Kidney (tissue), 14 donors: ENCODE data around the gene BLACAT1. TPM values are rescaled to one million over a fixed set of nuclear protein-coding genes. Genes with fewer than 3 reads are reported as not detected.

Experiments used
- DNase-seq, 5 donors: peaks; one replicate each; pipeline ENCODE4 v3.0.0-alpha.2; 2013 to 2020
- FAIRE-seq: peaks from 2 replicates; lab custom pipeline; 2012; peaks lifted over from hg19 to GRCh38; lab: Jason Lieb, UNC
- H3K27ac ChIP-seq, 2 donors: one replicate each; pipeline ENCODE4 v1.7.0; 2013; ENCODE audit warnings: low read depth in 2 of 2, low read length in 2 of 2, inconsistent platforms in 1 of 2
- H3K27me3 ChIP-seq: one replicate; pipeline ENCODE4 v1.7.1; 2013; ENCODE audit warnings: low read length, inconsistent platforms; ENCODE audit not compliant: control insufficient read depth, insufficient read depth
- H3K36me3 ChIP-seq, 3 donors: one replicate each; pipeline versions ENCODE4 v1.7.0 to v1.7.1; 2013; ENCODE audit warnings: low read length in 3 of 3, control low read depth in 1 of 3, inconsistent platforms in 1 of 3; ENCODE audit not compliant: insufficient read depth in 3 of 3, control insufficient read depth in 2 of 3
- H3K4me1 ChIP-seq, 3 donors: one replicate each; pipeline versions ENCODE4 v1.7.0 to v1.7.1; 2013; ENCODE audit warnings: low read length in 3 of 3, inconsistent platforms in 1 of 3, low read depth in 1 of 3; ENCODE audit not compliant: control insufficient read depth in 2 of 3, insufficient read depth in 2 of 3
- H3K4me3 ChIP-seq, 3 donors: one replicate each; pipeline versions ENCODE4 v1.7.0 to v1.8.1; 2013; ENCODE audit warnings: low read length in 3 of 3, control low read depth in 1 of 3, inconsistent platforms in 1 of 3
- H3K9ac ChIP-seq, 3 donors: one replicate each; pipeline versions ENCODE4 v1.7.0 to v1.7.1; 2013; ENCODE audit warnings: low read length in 3 of 3, control low read depth in 1 of 3, inconsistent platforms in 1 of 3
- H3K9me3 ChIP-seq, 3 donors: one replicate each; pipeline versions ENCODE4 v1.7.0 to v1.7.1; 2013; ENCODE audit warnings: low read length in 3 of 3, control low read depth in 1 of 3, inconsistent platforms in 1 of 3; ENCODE audit not compliant: control insufficient read depth in 2 of 3, insufficient read depth in 1 of 3
- intact Hi-C: fragments of 100-400 bp; cut with DNase I; formaldehyde crosslinking; loops from one replicate; pipeline ENCODE4 v1.11.1; 2022
- polyA plus RNA-seq: library from polyadenylated mRNA; stranded (reverse); fragments of 350-450 nt; fragmentation: Illumina TruSeq; extraction: RNeasy Lipid Tissue Mini Kit (QIAGEN cat#74804); gene quantifications from one replicate; pipeline ENCODE4 v1.2.3, GENCODE V29; 2014; ENCODE audit warnings: low read depth, low replicate concordance; ENCODE audit not compliant: insufficient read depth
- total RNA-seq: library from RNA; stranded (reverse); fragmentation: NEBNext Ultra II Directional; extraction: Animal tissue kit (Norgen Biotek cat#: 25700); gene quantifications from one replicate; pipeline ENCODE4 v1.2.1, GENCODE V29; 2021
- TF ChIP-seq, protein P1 (sequence below): IDR thresholded peaks from 3 replicates; pipeline ENCODE4 v1.5.1; 2012; ENCODE audit warnings: mild to moderate bottlenecking, moderate library complexity, borderline replicate concordance; ENCODE audit not compliant: insufficient read depth; ENCODE audit errors: extremely low read depth
- donor health status: control.
- donor health status: control.
- donor health status: control.
- donor health status: control.
- donor health status: control.
- donor health status: DM: yes; HTN: yes; CAD: no.
- donor health status: Normal renal cell carcinoma (clear cell type).

The BLACAT1 gene
- total and polyA plus RNA-seq, 2 donors from 2014 or later = 0.37 to 4.3 TPM

DNA sequence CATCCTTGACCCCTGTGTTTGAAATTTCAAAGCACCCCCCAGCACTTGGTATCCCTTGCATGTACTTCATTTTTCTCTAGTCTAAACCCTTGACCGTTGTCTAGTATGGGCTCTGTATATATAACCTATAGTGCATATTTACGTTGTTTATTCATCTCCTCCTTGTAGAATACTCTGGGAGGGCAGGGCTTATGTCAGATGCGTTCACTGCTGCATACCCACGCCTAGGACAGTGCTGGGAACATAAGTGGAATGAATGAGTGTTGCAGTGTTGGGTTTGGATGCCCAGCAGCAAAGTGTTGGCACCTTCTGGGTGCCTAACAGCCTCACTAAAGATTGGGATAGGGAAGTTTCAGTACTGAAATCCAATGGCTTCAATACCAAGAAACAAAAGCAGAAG lies 17.6 kb upstream of the BLACAT1 start:
- TF ChIP-seq, protein P1, sequence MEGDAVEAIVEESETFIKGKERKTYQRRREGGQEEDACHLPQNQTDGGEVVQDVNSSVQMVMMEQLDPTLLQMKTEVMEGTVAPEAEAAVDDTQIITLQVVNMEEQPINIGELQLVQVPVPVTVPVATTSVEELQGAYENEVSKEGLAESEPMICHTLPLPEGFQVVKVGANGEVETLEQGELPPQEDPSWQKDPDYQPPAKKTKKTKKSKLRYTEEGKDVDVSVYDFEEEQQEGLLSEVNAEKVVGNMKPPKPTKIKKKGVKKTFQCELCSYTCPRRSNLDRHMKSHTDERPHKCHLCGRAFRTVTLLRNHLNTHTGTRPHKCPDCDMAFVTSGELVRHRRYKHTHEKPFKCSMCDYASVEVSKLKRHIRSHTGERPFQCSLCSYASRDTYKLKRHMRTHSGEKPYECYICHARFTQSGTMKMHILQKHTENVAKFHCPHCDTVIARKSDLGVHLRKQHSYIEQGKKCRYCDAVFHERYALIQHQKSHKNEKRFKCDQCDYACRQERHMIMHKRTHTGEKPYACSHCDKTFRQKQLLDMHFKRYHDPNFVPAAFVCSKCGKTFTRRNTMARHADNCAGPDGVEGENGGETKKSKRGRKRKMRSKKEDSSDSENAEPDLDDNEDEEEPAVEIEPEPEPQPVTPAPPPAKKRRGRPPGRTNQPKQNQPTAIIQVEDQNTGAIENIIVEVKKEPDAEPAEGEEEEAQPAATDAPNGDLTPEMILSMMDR = no peak
- H3K27me3 ChIP-seq = no peaks in the 10 kb centered on the region
- H3K27ac ChIP-seq = no peak overlapping the region
- no peak overlapping the region for H3K9ac ChIP-seq
- no peak for FAIRE-seq
- intact Hi-C loops = no loop called here
- no peak for DNase-seq
- no peak overlapping the region for H3K4me3 ChIP-seq
- H3K9me3 ChIP-seq = no peaks in the 10 kb centered on the region
- H3K36me3 ChIP-seq = no peaks in the 10 kb centered on the region
- H3K4me1 ChIP-seq = peaks cover 0 to 3% (median 3%) of the 10 kb centered on the region in 3 donors

DNA sequence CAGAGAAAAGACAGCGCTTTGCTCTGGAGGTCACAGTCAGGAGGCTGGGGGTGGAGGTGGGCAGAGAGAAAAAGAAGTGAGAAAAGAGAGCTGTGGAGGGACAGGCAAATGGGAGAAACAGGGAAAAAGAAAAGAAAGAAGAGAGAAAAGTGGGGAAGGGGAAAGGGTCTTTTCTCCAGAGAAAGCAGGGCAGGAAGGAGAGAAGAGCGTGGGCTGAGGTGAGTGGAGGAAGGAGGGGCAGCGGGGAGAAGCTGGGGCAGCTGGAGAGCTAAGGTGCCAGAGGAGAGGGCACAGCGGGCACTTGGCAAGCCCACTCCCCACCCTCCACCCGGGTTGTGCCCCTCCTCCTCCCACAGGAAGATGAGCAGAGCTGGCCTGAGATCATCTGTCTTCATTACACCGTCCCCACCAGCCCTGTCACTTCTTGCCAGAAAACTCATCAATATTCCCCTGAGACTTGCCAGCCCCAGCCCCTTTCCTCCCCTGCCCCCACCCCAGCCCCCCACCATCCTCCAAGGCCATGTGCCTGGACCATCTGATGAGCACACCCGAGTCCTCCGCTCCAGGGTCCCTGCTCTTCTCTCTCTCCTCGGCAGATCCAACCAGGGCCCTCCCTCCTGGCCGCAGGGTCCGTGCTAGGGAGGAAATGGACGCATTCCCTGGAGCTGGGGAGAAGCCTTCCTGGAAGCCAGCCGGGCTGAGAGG lies 17.0 kb upstream of the BLACAT1 start:
- no peak overlapping the region for H3K4me3 ChIP-seq
- no peaks in the 10 kb centered on the region for H3K27me3 ChIP-seq
- peak in 1 of 5 donors; percentile 63 for DNase-seq
- no peak for FAIRE-seq
- no peaks in the 10 kb centered on the region for H3K36me3 ChIP-seq
- intact Hi-C loops = no loop called here
- no peak overlapping the region for H3K27ac ChIP-seq
- TF ChIP-seq, protein P1 = no peak
- no peak overlapping the region for H3K9ac ChIP-seq
- H3K9me3 ChIP-seq = no peaks in the 10 kb centered on the region
- H3K4me1 ChIP-seq = peaks cover 0 to 3% (median 3%) of the 10 kb centered on the region in 3 donors

DNA sequence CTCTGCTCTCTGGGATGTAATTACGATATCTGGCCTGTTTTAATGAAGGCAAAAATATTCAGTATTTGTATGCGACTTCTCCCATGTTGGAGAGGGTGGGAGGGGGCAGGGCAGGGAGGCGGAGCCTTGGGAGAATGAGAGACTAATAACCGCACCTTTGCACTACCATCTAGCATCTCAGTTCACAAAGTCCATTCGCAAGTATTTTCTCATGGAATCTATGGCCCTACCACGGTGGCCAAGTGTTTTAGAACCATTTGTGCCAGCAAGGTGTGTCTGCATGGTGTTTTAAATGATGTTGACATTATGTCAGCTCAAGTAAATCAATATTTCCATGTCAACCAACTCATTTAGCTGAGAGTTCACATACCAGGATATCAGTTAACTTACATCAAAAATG lies 14.3 kb upstream of the BLACAT1 start:
- H3K4me1 ChIP-seq = peaks cover 0 to 3% (median 0%) of the 10 kb centered on the region in 3 donors
- H3K4me3 ChIP-seq = no peak overlapping the region
- H3K27ac ChIP-seq = no peak overlapping the region
- no peaks in the 10 kb centered on the region for H3K9me3 ChIP-seq
- DNase-seq (no peak), FAIRE-seq (no peak)
- no peaks in the 10 kb centered on the region for H3K36me3 ChIP-seq
- TF ChIP-seq, protein P1 = no peak
- no peaks in the 10 kb centered on the region for H3K27me3 ChIP-seq
- H3K9ac ChIP-seq = no peak overlapping the region
- intact Hi-C loops = no loop called here
